Melanocyte of skin (primary cell): Measurements from ENCODE around the gene PCOLCE2. TPM values are rescaled to one million over a fixed set of nuclear protein-coding genes. Genes with fewer than 3 reads are reported as not detected.

Experiments used
- small RNA-seq, 2 donors: library from RNA; depleted of rRNA; stranded (forward); fragments of <200 nt; gene quantifications; one replicate each; pipeline ENCODE3, GENCODE V24; 2012
- total RNA-seq, 2 donors: library from RNA; depleted of rRNA; stranded (reverse); fragments of >200 nt; gene quantifications; 2 replicates each; pipeline ENCODE4 v1.2.3, GENCODE V29; 2012

PCOLCE2 gene, protein sequence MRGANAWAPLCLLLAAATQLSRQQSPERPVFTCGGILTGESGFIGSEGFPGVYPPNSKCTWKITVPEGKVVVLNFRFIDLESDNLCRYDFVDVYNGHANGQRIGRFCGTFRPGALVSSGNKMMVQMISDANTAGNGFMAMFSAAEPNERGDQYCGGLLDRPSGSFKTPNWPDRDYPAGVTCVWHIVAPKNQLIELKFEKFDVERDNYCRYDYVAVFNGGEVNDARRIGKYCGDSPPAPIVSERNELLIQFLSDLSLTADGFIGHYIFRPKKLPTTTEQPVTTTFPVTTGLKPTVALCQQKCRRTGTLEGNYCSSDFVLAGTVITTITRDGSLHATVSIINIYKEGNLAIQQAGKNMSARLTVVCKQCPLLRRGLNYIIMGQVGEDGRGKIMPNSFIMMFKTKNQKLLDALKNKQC
- total RNA-seq = 1 to 10 TPM; 3.8 to 9.0 TPM

GRCh38 chr3:142888481-142889211 is at the start of gene PCOLCE2:
TSS of gene PCOLCE2 (minus strand) at chr3:142889083. CDS start at chr3:142888896, 187 bp downstream.

Small RNA genes lying within 50 kb of the gene (small RNA-seq; reads per million reads assigned to genes)
- 0 reads per million in 2 donors for gene RNU7-47P

Other genes starting within 250 kb of the PCOLCE2 start
- gene TRPC1, start 165.0 kb downstream of the PCOLCE2 start, total RNA-seq = 10 to 100 TPM; 10.3 to 11.7 TPM
- gene PAQR9, start 74.6 kb upstream of the PCOLCE2 start, total RNA-seq = not detected
- 10 to 100 TPM; 63.0 to 75.9 TPM for gene U2SURP, start 112.5 kb upstream of the PCOLCE2 start, total RNA-seq
- gene CHST2, start 230.7 kb upstream of the PCOLCE2 start, total RNA-seq = 10 to 100 TPM in 1 of 2 donors, 1 to 10 TPM in 1; 5.5 to 12.7 TPM